HEK293T (cell line): ENCODE data around the gene FAM120AOS.

Experiments used
- CTCF ChIA-PET: fragments of 350-600 bp; formaldehyde crosslinking; extraction: SDS; loops from one replicate; lab custom pipeline; 2021; ENCODE audit warnings: antibody characterized with exemption, inconsistent platforms; lab: Yijun Ruan, JAX
- POLR2A ChIA-PET: fragments of 350-600 bp; formaldehyde crosslinking; extraction: SDS; loops from one replicate; lab custom pipeline; 2020; ENCODE audit warnings: antibody characterized with exemption, inconsistent platforms; lab: Yijun Ruan, JAX
- DNase-seq: peaks from one replicate; pipeline ENCODE4 v3.0.0; 2012; ENCODE audit warnings: mixed read lengths; ENCODE audit errors: extremely low spot score
- ARNT ChIP-seq: fragments of 450-650 bp; IDR thresholded peaks from 2 replicates; pipeline ENCODE4 v1.6.1; 2017; ENCODE audit warnings: mild to moderate bottlenecking
- BHLHE40 ChIP-seq: fragments of 450-650 bp; IDR thresholded peaks from 2 replicates; pipeline ENCODE4 v1.6.1; 2016; ENCODE audit warnings: mild to moderate bottlenecking, moderate library complexity, borderline replicate concordance
- CTBP1 ChIP-seq: fragments of 450-650 bp; IDR thresholded peaks from 2 replicates; pipeline ENCODE4 v1.6.1; 2016; ENCODE audit warnings: borderline replicate concordance
- ELF4 ChIP-seq: fragments of 450-650 bp; IDR thresholded peaks from 2 replicates; pipeline ENCODE4 v1.6.1; 2017; ENCODE audit warnings: antibody characterized with exemption
- FOXA1 ChIP-seq: fragments of 450-650 bp; IDR thresholded peaks from 2 replicates; pipeline ENCODE4 v1.6.1; 2016; ENCODE audit warnings: mild to moderate bottlenecking
- FOXK2 ChIP-seq: fragments of 450-650 bp; IDR thresholded peaks from 2 replicates; pipeline ENCODE4 v1.6.1; 2016; ENCODE audit warnings: mild to moderate bottlenecking
- FOXM1 ChIP-seq: fragments of 450-650 bp; IDR thresholded peaks from 2 replicates; pipeline ENCODE4 v1.6.1; 2017; ENCODE audit warnings: mild to moderate bottlenecking, borderline replicate concordance
- HDGF ChIP-seq: fragments of 450-650 bp; IDR thresholded peaks from 2 replicates; pipeline ENCODE4 v1.6.1; 2017; ENCODE audit warnings: antibody characterized with exemption, borderline replicate concordance
- L3MBTL2 ChIP-seq: fragments of 450-650 bp; conservative IDR thresholded peaks from 2 replicates; pipeline ENCODE4 v1.6.1; 2016; ENCODE audit warnings: mild to moderate bottlenecking
- LEF1 ChIP-seq: fragments of 450-650 bp; IDR thresholded peaks from 2 replicates; pipeline ENCODE4 v1.6.1; 2017; ENCODE audit warnings: mild to moderate bottlenecking, borderline replicate concordance
- NFRKB ChIP-seq: fragments of 450-650 bp; IDR thresholded peaks from 2 replicates; pipeline ENCODE4 v1.6.1; 2016; ENCODE audit warnings: mild to moderate bottlenecking, moderate library complexity
- SP1 ChIP-seq: fragments of 450-650 bp; IDR thresholded peaks from 2 replicates; pipeline ENCODE4 v1.6.1; 2017
- SUZ12 ChIP-seq: fragments of 450-650 bp; IDR thresholded peaks from 2 replicates; pipeline ENCODE4 v1.6.1; 2016; ENCODE audit warnings: mild to moderate bottlenecking
- TARDBP ChIP-seq: fragments of 450-650 bp; IDR thresholded peaks from 2 replicates; pipeline ENCODE4 v1.6.1; 2016
- ZNF384 ChIP-seq: fragments of 450-650 bp; IDR thresholded peaks from 2 replicates; pipeline ENCODE4 v1.6.1; 2016
- TF ChIP-seq, protein P1 (sequence below): fragments of 450-650 bp; IDR thresholded peaks from 2 replicates; pipeline ENCODE4 v1.6.1; 2016

Gene FAM120AOS

DNA sequence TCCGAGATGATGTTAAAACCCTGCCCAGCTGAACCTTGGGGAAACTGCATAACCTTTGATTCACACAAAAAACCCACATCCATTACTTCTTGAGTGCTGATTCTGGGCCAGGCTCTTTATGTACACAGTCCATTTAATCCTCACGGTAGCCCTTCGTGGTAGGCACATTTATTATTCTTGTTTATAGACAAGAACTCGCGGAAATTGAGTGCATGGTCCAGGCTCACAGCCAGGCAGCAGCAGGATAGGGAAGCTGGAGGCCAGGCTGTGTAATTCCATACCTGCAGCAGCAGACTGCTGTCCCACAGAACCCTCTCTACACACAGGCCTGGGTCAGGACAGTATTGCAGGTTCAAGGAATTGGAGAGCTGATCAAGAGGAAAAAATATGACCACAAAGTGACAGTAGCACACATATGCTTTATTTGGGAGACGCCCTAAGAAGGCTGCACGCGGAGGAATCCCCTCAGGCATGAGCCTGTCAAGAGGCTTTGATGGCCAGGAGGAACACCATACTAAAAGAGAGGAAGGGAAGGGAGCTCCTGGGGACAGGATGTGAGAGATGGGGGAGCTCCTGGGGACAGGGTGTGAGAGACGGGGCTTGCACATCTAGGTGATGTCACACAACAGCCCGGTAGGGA, 30.3 kb downstream of the FAM120AOS start:
- ChIA-PET CTCF (interaction anchor here (0.6 kb wide), 1 partner anchor 374 kb away, joined by 5 read pairs; no protein-coding TSS in a partner anchor), POLR2A (no interaction called here)
- no peak for TF ChIP-seq NFRKB
- TF ChIP-seq FOXA1: no peak
- no peak for TF ChIP-seq CTBP1
- TF ChIP-seq ELF4: no peak
- TF ChIP-seq TARDBP: no peak
- TF ChIP-seq L3MBTL2: no peak
- no peak for TF ChIP-seq ARNT
- TF ChIP-seq BHLHE40: no peak
- no peak for TF ChIP-seq SP1
- no peak for TF ChIP-seq FOXM1
- TF ChIP-seq FOXK2: no peak
- no peak for TF ChIP-seq HDGF
- TF ChIP-seq, protein P1, sequence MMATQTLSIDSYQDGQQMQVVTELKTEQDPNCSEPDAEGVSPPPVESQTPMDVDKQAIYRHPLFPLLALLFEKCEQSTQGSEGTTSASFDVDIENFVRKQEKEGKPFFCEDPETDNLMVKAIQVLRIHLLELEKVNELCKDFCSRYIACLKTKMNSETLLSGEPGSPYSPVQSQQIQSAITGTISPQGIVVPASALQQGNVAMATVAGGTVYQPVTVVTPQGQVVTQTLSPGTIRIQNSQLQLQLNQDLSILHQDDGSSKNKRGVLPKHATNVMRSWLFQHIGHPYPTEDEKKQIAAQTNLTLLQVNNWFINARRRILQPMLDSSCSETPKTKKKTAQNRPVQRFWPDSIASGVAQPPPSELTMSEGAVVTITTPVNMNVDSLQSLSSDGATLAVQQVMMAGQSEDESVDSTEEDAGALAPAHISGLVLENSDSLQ: no peak
- no peak for TF ChIP-seq ZNF384
- no peak for DNase-seq

DNA sequence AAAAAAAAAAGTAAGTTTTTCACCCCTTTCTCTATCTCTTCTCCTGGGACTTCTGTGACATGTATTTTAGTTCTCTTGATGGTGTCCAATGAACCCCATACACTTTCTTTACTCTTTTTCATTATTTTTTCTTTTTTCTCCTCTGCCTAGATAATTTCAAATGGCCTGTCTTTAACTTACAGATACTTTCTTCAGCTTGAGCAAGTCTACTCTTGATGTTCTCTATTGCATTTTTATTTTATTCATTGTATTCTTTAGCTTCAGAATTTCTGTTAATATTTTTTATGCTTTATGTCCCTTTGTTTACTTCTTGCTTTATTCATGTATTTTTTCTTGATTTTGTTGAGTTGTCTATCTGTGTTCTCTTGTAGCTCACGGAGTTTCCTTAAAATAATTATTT, 34.4 kb downstream of the FAM120AOS start:
- ChIA-PET POLR2A (no interaction called here), CTCF (no interaction called here)
- TF ChIP-seq ELF4: no peak
- TF ChIP-seq FOXA1: no peak
- TF ChIP-seq SUZ12: no peak
- no peak for TF ChIP-seq FOXM1
- no peak for TF ChIP-seq ARNT
- TF ChIP-seq LEF1: no peak
- TF ChIP-seq L3MBTL2: no peak
- no peak for DNase-seq

DNA sequence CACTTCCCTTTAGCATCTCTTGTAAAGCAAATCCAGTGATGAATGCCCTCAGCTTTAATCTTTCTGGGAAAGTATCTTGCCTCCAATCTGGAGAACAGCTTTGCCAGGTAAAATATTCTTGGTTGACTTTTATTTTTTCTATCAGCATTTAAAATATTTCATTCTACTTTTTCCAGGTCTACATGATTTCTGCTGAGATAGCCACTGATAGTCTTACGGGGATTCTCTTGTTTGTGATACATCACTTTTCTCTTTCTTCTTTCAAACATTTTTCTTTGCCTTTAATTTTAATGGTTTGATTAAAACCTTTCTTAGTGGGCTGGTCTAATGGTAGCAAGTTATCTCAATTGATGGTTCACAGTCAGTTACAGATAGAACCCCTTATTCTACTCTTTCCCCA, 35.8 kb downstream of the FAM120AOS start:
- DNase-seq: no peak
- ChIA-PET CTCF (no interaction called here), POLR2A (no interaction called here)
- TF ChIP-seq, protein P1: no peak
- no peak for TF ChIP-seq FOXK2
- no peak for TF ChIP-seq SUZ12
- no peak for TF ChIP-seq BHLHE40
- no peak for TF ChIP-seq L3MBTL2
- no peak for TF ChIP-seq SP1
- TF ChIP-seq FOXA1: no peak
- TF ChIP-seq ARNT: no peak
- TF ChIP-seq NFRKB: no peak
- TF ChIP-seq TARDBP: no peak
- TF ChIP-seq LEF1: no peak
- TF ChIP-seq ZNF384: no peak
- no peak for TF ChIP-seq ELF4

DNA sequence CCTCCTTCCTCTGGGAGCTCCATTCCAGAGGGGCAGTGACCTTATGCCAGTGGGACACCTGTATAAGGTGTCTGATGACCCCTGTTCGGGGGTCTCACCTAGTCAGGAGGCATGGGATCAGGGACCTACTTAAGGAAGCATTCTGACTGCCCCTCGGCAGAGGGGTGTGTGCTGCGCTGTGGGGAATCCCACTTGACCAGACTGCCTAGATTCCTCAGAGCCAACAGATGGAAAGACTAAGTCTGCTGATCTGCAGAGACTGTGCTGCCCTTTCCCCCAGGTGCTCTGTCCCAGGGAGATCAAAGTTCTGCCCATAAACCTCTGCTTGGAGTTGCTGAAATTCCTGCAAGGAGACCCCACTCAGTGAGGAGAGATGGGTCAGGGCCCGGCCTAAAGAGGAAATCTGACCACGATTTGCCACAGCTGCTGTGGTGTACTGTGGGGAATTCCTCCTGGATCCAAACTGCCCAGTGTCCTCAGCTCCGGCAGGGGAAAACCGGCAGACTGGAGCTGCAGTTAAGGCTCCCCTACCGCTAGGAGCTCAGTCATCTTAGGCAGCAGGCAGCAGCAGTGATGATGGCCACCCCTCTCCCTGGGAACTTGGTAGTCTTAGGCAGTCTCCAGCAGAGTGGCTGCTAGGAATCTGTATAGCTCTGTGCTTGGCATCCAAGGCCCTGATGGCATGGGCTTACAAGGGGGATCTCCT, 36.7 kb downstream of the FAM120AOS start:
- ChIA-PET CTCF (no interaction called here), POLR2A (no interaction called here)
- TF ChIP-seq TARDBP (no peak), SP1 (no peak), L3MBTL2 (no peak), ELF4 (no peak)
- DNase-seq: no peak

DNA sequence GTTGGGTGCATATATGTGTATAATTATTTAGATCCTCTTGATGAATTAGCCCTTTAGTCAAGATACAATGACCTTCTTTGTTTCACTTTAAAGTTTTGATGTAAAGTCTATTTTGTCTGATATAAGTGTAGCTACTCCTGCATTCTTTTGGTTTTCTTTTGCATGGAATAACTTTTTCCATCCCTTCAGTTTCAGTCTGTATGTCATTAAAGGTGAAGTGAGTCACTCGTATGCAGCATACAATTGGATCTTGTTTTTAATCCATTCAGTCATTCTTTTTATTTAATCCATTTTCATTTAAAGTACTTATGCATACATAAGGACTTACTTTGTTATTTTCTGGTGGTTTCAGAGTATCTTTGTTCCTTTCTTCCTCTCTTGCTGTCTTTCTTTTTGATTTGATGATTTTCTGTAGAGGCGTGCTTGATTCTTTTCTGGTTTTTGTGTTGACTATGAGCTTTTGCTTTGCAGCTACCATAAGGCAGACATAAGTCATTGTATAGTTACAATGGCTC, 38.1 kb downstream of the FAM120AOS start:
- CTCF ChIA-PET: no interaction called here
- DNase-seq: no peak
- TF ChIP-seq L3MBTL2 (no peak), BHLHE40 (no peak), ARNT (no peak), FOXK2 (no peak), FOXA1 (no peak), SUZ12 (no peak), CTBP1 (no peak), TARDBP (no peak), SP1 (no peak), LEF1 (no peak), ELF4 (no peak), NFRKB (no peak), ZNF384 (no peak)
- TF ChIP-seq, protein P1: no peak
- POLR2A ChIA-PET: no interaction called here

DNA sequence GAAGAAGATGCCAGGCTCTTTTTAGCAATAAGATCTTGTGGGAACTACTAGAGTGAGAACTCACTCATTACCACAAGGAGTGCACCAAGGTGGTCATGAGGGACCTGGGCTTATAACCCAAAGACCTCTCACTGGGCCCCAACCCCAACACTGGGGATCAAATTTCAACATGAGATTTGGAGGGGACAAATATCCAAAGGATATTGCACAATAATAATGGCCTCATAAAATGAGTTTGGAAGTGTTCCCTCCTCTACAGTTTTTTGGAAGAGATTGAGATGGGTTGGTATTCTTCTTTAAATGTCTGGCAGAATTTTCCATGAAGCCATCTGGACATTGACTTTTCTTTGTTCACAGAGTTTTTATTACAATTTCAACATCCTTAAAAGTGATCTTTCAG, 39.9 kb downstream of the FAM120AOS start:
- CTCF ChIA-PET: no interaction called here
- TF ChIP-seq CTBP1 (no peak), FOXM1 (no peak), L3MBTL2 (no peak), ARNT (no peak), LEF1 (no peak), SP1 (no peak), ELF4 (no peak), HDGF (no peak), FOXA1 (no peak), ZNF384 (no peak), NFRKB (no peak), SUZ12 (no peak), BHLHE40 (no peak), FOXK2 (no peak), TARDBP (no peak)
- TF ChIP-seq, protein P1: no peak
- POLR2A ChIA-PET: no interaction called here
- DNase-seq: no peak
